Measurements from ENCODE around the gene KDM4B. TPM values are rescaled to one million over a fixed set of nuclear protein-coding genes. Genes with fewer than 3 reads are reported as not detected.

The KDM4B gene
- total and polyA plus RNA-seq, 2 of the 8 experiments (the other 6 are each of a cell fraction or from before 2014, with no cell fraction given), result 12.0 to 31.9 TPM

- peaks cover 0 to 7% (median 1%) of the 10 kb centered on the region in 4 experiments; a peak in 3 of 8 replicates for H3K36me3 ChIP-seq (ENCODE audit: control insufficient read depth in 2 of 4, insufficient read depth in 4 of 4, low read length in 3 of 4)
- no peak overlapping the region for H4K91ac ChIP-seq (replicated peaks; ENCODE audit: insufficient read length, low read length)
- 0 out of 4 replicates have a peak, but pooled peaks cover 2 to 4% of the 10 kb centered on the region in 2 experiments for H3K9me3 ChIP-seq (ENCODE audit: insufficient read depth in 2 of 2, low read depth in 1 of 2, low read length in 1 of 2)
- H2BK20ac ChIP-seq (ENCODE audit: low read length), result no peak overlapping the region
- H4K8ac ChIP-seq (ENCODE audit: extremely low read depth, insufficient read depth, low read length), result no peak overlapping the region
- H3K4me2 ChIP-seq (ENCODE audit: insufficient read depth in 1 of 2, low read depth in 2 of 2, low read length in 2 of 2), result no peak overlapping the region
- no peak overlapping the region for H3K9ac ChIP-seq (replicated peaks in 1 of 4; ENCODE audit: extremely low read depth in 1 of 4, low read depth in 3 of 4, low read length in 3 of 4)
- H3K4ac ChIP-seq (replicated peaks; ENCODE audit: insufficient read length, low read depth, low read length), result no peak overlapping the region
- H2AFZ ChIP-seq (ENCODE audit: low read length), result no peak overlapping the region
- H3K56ac ChIP-seq (replicated peaks; ENCODE audit: insufficient read length, low read depth, low read length), result no peak overlapping the region
- WGBS, 2 experiments (ENCODE audit: extremely low coverage in 1 of 2, insufficient coverage in 1 of 2, insufficient read length in 1 of 2, insufficient replicate concordance in 2 of 2, low coverage in 1 of 2, low lambda C conversion rate in 2 of 2, missing lambda C conversion rate in 1 of 2), result 94% methylated on average over 4 of the region's 4 CpGs; no CpG with 5 or more reads in 1 of the 2 experiments
- H4K5ac ChIP-seq (ENCODE audit: insufficient read length, low read depth, low read length), result no peak overlapping the region
- no peaks in the 10 kb centered on the region for H3K79me2 ChIP-seq (ENCODE audit: control insufficient read depth in 1 of 2, insufficient read depth in 2 of 2, low read length in 2 of 2)
- no peak for FAIRE-seq
- no peak overlapping the region for H3K4me3 ChIP-seq (ENCODE audit: extremely low read depth in 1 of 4, insufficient read depth in 2 of 4, low read depth in 3 of 4, low read length in 4 of 4)
- H3K23me2 ChIP-seq (ENCODE audit: low read depth, low read length), result no peaks in the 10 kb centered on the region
- H4K20me1 ChIP-seq (replicated peaks in 1 of 2; ENCODE audit: control insufficient read depth in 1 of 2, insufficient read depth in 2 of 2, low read length in 2 of 2), result no peaks in the 10 kb centered on the region
- TF ChIP-seq JUN (IDR thresholded peaks at IDR 0.05; ENCODE audit: low read depth, low read length), result no peak
- no peak for TF ChIP-seq CREB1 (IDR thresholded peaks at IDR 0.05)
- TF ChIP-seq TCF12 (IDR thresholded peaks at IDR 0.05; ENCODE audit: low read depth, low read length), result no peak
- no peak for TF ChIP-seq CTCF (IDR thresholded peaks at IDR 0.05; ENCODE audit: control extremely low read depth in 1 of 3, insufficient read depth in 1 of 3, low read depth in 1 of 3, low read length in 3 of 3)
- TF ChIP-seq YY1 (IDR thresholded peaks at IDR 0.05; ENCODE audit: low read depth, low read length), result no peak
- TF ChIP-seq GABPA (IDR thresholded peaks at IDR 0.05; ENCODE audit: borderline replicate concordance, insufficient read depth, low read length), result no peak
- TF ChIP-seq KDM4A (IDR thresholded peaks at IDR 0.05; ENCODE audit: low read depth, low read length, severe bottlenecking), result no peak
- H2BK5ac ChIP-seq (ENCODE audit: low read depth, low read length), result no peak overlapping the region
- no peaks in the 10 kb centered on the region for H3K27me3 ChIP-seq (replicated peaks in 1 of 4; ENCODE audit: control insufficient read depth in 3 of 4, extremely low read depth in 1 of 4, insufficient read depth in 3 of 4, low read length in 3 of 4)
- no peak overlapping the region for H2BK15ac ChIP-seq (ENCODE audit: low read length)
- no peak overlapping the region for H3K18ac ChIP-seq (ENCODE audit: extremely low read depth, low read length)
- no peaks in the 10 kb centered on the region for H3K79me1 ChIP-seq (ENCODE audit: low read depth, low read length)
- DNase-seq (ENCODE audit: low read depth in 1 of 2, low spot score in 2 of 2), result no peak
- H2AK5ac ChIP-seq (ENCODE audit: low read depth, low read length), result no peak overlapping the region
- no peak overlapping the region for H2BK12ac ChIP-seq (ENCODE audit: low read depth, low read length)
- ChIA-PET POLR2A (ENCODE audit: partially characterized antibody) (interaction anchor here (1.2 kb wide), 1 partner anchor 9 kb away, joined by 4 read pairs; no protein-coding TSS in a partner anchor), CTCF (ENCODE audit: partially characterized antibody) (interaction anchor here (1.6 kb wide), 1 partner anchor 21 kb away, joined by 3 read pairs; no protein-coding TSS in a partner anchor)
- H3K14ac ChIP-seq (ENCODE audit: insufficient read length), result no peak overlapping the region
- no peak overlapping the region for H3K27ac ChIP-seq (ENCODE audit: low read depth, low read length)
- H2BK120ac ChIP-seq (replicated peaks; ENCODE audit: low read depth, low read length), result no peak overlapping the region
- no peak overlapping the region for H3K23ac ChIP-seq (ENCODE audit: insufficient read length)
- H3K4me1 ChIP-seq (replicated peaks in 1 of 4; ENCODE audit: control insufficient read depth in 3 of 4, insufficient read depth in 4 of 4, low read length in 3 of 4), result no peaks in the 10 kb centered on the region
These were observed 231.9 kb downstream of the KDM4B start for GRCh38 chr19:5200844-5201243.
